Measurements from ENCODE around the gene WDFY2. TPM values are rescaled to one million over a fixed set of nuclear protein-coding genes. Genes with fewer than 3 reads are reported as not detected.
A peak's percentile ranks its signal among the peaks of the same experiment; 100 is the strongest.

Gene WDFY2
- total RNA-seq, 1 donor: 16.4 TPM

- peak in 1 of 3 donors; percentile 38 for DNase-seq (ENCODE audit: low read depth in 2 of 3, low spot score in 2 of 3)
These were observed 222.3 kb downstream of the WDFY2 start for GRCh38 chr13:51806566-51806965.

GRCh38 chr13:51807041-51807440, 222.8 kb downstream of the WDFY2 start:
- DNase-seq (ENCODE audit: low read depth in 2 of 3, low spot score in 2 of 3): no peak

DNA sequence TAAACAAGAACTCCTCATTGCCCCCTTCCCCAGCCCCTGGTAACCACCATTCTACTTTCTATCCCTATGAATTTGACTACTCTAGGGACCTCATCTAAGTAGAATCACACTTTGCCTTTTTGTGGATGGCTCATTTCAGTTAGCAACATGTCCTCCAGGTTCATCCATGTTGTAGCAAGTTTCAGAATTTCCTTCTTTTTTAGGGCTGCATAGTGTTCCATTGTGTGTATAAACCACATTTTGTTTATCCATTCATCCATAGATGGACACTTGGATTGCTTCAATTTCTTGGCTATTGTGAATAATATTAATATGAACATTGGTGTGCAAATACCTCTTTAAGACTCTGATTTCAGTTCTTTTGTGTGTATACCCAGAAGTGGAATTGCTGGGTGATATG, 224.5 kb downstream of the WDFY2 start:
- DNase-seq (ENCODE audit: low read depth in 2 of 3, low spot score in 2 of 3): no peak

DNA sequence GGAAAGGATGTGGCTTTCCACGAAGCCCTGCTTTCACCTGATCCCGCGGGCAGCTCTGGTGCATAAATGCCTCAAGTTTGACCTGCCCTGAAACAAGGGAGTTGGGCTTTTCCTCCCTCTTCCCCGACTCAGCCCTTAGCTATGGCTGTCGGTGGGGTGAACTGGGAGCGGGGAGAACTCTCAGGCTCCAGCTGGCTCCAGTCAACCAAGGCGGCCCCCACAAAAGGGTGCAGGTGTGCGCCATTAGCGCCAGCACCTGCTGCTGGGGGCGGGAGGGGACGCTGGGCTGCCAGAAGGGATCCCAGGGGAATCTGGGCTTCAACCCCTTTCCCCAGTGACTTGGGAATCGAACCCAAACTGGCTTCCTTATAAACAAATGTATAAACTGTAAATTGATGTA, 226.8 kb downstream of the WDFY2 start:
- no peak for DNase-seq (ENCODE audit: low read depth in 2 of 3, low spot score in 2 of 3)

GRCh38 chr13:51811920-51812451, 227.7 kb downstream of the WDFY2 start:
- no peak for DNase-seq (ENCODE audit: low read depth in 2 of 3, low spot score in 2 of 3)

DNA sequence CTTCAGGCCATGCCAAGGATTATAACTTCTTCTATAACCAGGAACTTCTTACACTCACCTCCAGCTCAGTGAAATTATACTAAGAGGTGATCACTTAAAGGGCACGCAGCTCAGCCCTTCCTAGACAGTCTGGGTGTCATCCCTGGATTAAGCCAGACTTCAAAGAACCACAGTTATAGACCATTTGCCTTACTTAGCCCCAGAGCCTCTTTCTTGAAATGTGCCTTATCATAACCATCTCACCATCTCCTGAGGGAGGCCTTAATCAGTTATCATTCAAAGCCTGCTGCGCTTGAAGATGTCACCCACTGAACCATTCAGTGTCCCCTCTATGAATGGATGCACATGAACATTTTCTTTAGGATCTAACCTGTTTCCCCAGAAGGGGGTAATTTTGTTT, 229.8 kb downstream of the WDFY2 start:
- DNase-seq (ENCODE audit: low read depth in 2 of 3, low spot score in 2 of 3): no peak

DNA sequence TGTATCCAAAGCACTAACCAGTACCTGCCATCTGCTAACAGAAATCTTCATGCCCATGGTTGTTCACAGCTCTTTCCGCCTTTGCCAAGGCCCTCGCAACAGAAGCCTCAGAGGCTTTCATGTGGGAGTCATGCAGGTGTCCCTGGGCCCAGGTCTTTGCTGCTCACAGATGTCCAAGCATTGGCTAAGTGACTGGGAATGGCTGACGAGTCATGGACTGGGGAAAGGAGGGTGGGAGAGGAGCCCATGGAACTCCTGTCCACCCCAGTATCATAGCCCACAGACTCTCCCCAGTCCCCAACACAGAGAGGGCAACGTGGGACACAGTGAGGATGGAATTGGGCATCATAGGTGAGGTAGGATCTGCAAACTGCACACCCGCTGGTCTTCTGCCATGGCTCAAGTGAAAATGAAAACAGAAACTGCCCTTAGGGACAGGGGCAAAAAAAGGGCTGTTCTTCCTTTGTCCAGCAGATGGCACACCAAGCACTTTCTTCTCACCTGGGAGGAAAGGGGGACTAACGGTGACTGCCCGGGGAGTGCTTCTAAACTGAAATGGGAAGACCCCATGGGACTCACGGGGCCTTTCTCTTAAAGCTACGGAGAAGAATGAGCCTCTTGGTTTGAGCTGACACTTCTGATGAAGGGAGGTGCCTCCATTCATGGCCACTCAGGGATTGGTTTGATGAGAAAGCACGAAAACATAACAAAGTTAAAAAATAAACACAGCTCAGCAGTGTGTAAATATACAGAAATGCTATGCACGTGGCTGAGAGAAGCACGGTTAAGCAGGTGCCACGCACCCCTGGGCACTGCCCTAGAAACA, 230.8 kb downstream of the WDFY2 start:
- DNase-seq (ENCODE audit: low read depth in 2 of 3, low spot score in 2 of 3): peak in 2 of 3 donors; percentile 74 to 88

DNA sequence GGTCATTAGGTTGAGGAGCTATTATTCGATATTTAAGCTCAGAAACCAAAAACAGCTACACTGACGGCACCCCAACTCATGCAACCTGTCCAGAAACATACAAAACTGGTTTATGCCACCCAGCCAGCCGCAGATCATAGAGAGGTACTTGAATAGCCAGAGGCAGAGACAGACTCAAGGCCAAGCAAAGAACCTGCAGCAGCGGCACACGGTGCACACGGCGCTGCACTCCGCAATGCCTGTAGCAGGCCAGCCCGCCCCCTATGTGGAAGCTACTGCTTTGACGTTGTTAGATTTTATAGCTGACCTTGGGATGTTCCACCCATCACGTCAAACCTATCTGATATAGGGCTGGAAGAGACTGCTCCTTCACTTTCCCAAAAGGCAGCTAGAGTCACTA, 231.6 kb downstream of the WDFY2 start:
- no peak for DNase-seq (ENCODE audit: low read depth in 2 of 3, low spot score in 2 of 3)

DNA sequence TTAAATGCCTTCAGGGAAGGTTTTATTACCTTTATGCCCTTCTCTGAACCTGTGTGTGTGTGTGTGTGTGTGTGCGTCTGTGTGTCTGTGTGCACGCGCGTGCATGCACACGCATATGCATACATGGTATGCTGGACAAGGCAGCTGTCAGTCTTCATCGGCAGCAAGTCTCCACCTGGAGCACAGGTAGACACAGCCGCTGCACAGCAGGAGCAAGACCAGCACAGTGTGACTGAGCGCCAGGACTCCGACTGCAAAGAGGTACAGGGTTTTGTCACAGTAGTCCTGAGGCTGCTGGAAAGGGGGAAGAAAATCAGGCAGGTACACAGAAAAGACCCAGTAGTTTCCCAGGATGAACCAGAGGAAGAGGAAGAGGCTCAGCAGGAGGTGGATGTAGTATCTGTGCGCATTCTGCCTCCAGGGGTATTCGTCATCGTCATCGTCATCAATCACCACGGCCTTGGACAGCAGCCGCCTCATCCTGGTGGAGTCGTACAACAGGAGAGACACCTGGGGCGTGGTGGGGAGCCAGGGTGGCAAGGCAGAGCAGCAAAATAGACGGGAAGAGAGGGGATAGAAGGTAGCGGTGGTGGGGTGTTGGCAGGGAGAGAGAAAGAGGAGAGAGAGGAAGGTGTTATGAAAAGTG, 232.5 kb downstream of the WDFY2 start:
- DNase-seq (ENCODE audit: low read depth in 2 of 3, low spot score in 2 of 3): no peak

Small RNA genes within 50 kb of the gene (small RNA-seq; reads per million reads assigned to genes)
- not detected for gene MIR4703
- not detected for gene RN7SL413P
- gene RNU6-65P: not detected
- not detected for gene RNY1P6

Other genes starting within 250 kb of the WDFY2 start
- gene SERPINE3, start 244.8 kb upstream of the WDFY2 start, total RNA-seq: under 0.01 TPM
- gene INTS6, start 131.4 kb upstream of the WDFY2 start, total RNA-seq: 16.4 TPM
- gene DHRS12, start 219.7 kb downstream of the WDFY2 start, total RNA-seq: 7.0 TPM

All from hematopoietic multipotent progenitor cell (in vitro differentiated cells).